Stimulated activated CD8-positive, alpha-beta memory T cell treated with anti-CD3 and anti-CD28 coated beads, Interleukin-12 subunit alpha, Interleukin-12 subunit beta, amount 100 ng/mL, for 1 hour (primary cell): ENCODE data around the gene CBL.

ENCODE experiments used
- DNase-seq: peaks from one replicate; pipeline ENCODE4 v3.0.0-alpha.2; 2020; ENCODE audit warnings: low read depth

CBL gene

DNA sequence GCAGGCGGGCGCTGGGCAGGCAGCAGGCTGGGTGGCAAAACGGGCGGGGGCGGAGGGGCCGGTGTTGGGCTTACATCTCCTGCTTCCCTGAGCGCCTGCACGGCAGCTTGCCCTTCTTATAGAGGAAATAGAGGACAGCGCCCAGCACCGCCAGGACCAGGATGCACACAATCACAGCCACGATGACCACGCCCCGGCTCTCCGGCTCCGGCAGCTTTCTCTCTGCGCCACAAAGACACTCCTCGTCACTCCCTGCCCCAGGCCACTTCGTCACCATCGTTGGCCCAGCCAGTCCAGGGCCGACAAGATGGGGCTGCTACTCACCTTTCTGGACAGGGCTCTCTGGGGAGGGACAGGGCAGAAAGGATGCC, 104.5 kb downstream of the CBL start:
- no peak for DNase-seq

DNA sequence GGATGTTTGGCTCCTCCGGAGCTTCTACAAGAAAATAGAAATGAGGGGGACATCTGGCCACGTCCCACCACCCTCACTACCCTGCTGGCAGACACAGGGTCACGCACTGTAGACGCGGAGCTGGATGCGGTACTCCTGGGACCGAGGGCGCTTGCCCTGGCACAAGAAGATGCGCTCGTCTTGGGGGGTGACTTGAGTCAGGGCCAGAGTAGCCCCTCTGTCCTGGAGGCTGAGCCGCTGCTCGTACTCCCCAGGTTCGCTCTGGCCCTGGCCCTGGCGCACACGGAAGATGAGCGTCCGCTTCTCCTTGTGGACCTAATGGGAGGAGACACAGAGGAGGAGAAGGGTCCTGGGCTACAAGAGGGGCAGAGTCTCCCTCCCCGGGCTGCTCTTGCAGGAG, 108.6 kb downstream of the CBL start:
- DNase-seq = no peak

GRCh38 chr11:119315131-119316015, 109.2 kb downstream of the CBL start:
- no peak for DNase-seq

DNA sequence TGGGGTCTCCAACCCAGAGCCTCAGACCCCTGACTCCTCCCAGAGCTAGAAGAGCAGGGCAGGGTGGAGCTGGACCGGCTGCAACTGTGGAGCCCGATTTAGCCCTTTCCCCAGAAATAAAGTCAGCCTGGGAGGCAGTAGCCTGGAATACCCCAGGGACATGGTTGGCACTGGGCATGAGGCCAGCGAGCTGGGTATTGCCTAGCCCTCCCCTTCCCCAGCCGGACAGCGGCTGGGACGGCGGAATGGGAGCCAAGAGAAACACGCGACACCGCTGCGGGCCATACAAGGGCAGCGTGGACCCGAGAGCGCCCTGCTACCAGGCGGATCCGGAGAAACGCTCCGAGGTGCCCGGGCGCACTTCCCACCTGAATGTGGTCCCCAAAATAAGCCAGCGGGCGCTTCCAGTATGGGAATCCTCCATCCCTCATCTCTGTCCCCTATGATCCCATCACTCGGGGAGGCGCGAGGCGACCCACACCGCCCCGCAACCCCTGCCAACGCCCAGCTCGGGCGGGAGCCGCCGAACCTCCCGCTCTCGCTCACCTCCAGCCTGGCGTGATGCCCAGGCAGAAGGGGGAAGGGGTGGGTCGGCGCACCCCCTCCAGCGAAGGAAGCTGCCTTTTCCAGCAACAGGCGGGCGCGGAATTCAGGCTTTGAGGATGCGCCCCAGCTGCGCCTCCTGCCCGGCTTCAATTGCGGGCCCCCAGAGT, 110.0 kb downstream of the CBL start:
- DNase-seq = no peak

DNA sequence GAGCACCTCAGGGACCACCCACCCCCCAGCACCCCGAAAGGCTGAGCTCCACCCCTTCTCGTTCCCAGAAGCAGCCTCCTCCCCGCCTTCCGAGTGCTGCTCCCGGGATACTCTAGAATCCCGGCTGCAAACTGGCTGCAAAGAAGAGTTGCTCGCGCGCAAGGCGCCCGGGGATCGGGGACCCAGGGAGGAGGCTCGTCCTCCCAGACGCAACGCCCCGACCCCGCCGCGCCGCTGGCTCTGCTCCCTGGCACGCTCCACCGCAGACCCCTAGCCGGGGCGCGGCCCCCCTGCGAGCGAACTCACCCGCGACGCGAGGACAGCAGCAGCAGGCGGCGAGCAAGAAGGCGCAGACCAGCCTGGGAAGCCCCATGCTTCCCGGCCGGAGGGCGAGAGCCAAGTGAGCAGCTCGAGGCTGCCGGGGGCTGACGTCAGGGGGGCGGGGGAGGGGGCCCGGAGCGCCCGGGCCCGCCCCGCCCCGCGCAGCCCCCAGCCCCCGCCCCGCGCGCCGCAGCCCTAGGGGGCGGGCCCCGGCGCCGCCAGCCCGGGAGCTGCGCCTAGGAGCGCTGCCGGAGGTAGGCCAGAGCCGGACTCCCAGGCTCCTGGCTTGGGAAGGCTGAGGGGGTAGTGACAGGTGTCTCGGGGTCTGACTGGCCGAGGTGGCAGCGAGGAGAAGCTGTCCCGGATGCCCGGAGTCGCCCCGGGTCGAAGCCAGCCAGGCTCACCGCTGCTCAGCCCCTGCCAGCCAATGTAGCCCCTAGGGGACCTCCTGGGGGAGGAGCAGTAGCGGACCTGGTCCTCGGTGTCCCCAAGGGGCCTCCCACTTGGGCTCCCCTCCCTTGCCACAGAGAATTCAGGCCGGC, 110.8 kb downstream of the CBL start, which contains the start of gene MCAM:
TSS of gene MCAM (minus strand) at position 402 of the 863 bp plus-strand sequence. CDS start at position 373, 29 bp downstream.
- DNase-seq = no peak

- DNase-seq = no peak
Measured at GRCh38 chr11:119317592-119318239, 111.6 kb downstream of the CBL start.

- DNase-seq = no peak
Measured at GRCh38 chr11:119318240-119319135, 112.3 kb downstream of the CBL start.

GRCh38 chr11:119319136-119319699, 113.1 kb downstream of the CBL start:
- DNase-seq = no peak

DNA sequence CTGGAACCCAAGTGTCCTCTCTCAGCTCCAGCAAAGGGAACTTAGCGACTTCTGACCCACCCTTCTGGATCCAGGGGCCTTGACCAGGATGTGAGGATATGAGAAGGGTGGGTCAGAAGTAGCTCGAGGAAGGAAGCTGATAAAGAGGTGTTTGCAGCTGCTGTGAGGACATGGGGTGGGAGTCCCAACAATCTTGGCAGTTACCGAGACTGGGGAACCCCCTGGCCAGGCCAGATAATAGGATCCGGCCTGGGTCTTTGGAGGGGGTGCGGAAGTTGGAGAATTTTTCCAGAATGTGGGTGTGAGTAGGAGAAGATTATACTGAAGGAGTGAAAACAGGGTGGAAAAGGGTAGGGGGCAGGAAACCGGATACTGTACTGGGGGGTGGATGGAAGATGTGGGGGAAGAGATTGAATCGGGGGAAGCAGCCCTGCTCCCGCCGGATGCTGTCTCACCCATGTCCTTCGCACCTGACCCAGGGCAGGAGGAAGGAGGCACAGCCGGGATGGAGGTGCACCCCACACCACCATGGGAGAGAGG, 113.6 kb downstream of the CBL start:
- no peak for DNase-seq

- no peak for DNase-seq
Measured at GRCh38 chr11:119320240-119320775, 114.2 kb downstream of the CBL start.

- no peak for DNase-seq
Measured at GRCh38 chr11:119320776-119321524, 114.8 kb downstream of the CBL start.

- no peak for DNase-seq
Measured at GRCh38 chr11:119322360-119322739, 116.2 kb downstream of the CBL start.

DNA sequence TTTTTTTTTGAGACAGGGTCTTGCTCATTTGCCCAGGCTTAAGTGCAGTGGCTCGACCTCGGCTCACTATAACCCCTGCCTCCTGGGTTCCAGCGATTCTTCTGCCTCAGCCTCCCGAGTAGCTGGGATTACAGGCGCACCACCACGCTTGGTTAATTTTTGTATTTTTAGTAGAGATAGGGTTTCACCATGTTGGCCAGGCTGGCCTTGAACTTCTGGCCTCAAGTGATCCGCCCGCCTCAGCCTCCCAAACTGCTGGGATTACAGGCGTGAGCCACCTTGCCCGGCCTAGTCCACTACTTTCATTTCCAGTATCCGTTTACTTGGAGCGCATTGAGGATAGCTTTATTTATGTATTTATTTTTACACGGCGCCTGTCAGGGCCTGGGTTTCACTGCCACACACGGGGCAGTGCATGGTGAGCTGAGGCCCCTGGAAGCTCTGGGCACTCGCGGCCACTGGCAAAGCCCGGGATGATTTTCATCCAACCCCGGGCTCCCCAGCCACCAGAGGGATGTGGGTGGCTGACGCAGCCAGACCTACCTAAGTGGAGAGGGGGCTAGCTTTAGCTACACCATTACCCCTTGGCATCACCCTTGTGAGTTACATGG, 116.9 kb downstream of the CBL start:
- no peak for DNase-seq

DNA sequence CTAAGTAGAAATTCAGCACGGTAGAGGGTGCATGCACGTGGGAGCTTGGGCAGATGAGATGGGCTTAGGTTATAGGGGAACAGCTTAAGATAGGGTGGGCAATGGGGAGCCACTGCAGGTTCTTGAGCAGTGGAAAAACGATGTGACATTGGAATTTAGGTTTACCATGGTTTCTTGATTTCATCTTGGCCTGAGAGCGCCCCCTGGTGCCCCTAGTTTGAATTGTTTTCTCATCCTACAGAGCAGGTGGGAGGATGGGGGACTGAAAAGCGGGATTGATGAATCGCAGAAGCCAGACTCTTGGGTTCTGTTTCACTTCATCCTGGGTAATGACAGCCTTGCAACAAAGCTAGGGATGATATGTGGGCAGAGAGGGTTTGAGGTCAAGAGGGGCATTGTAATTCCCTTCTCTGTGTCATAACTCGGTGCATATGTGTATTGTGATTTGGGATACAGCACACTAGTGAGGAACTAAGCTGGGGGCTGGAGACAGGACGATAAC, 117.4 kb downstream of the CBL start:
- DNase-seq = peak; percentile 70

GRCh38 chr11:119324189-119324588, 118.0 kb downstream of the CBL start:
- no peak for DNase-seq

DNA sequence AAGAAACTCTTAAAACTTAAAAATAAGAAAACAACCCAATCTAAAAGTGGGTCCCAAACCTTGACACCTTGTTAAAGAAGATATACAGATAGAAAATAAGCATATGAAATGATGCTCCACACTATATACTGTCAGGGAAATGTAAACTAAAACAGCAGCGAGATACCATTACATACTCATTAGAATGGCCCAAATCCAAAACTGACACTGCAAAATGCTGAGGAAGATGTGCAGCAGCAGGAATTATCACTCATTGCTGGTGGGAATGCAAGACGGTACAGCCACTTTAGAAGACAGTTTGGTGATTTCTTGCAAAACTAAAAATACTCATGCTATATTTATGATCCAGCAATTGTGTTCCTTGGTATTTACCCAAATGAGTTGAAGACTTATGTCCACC, 123.2 kb downstream of the CBL start:
- DNase-seq = no peak

GRCh38 chr11:119330237-119330636, 124.1 kb downstream of the CBL start:
- no peak for DNase-seq

GRCh38 chr11:119332111-119332765, 126.1 kb downstream of the CBL start:
- DNase-seq = no peak
